CD4-positive, alpha-beta T cell treated with Interleukin-17A for 4 hours (primary cell): ENCODE data around the gene CIZ1.

ENCODE experiments used
- DNase-seq: peaks from one replicate; pipeline ENCODE4 v3.0.0-alpha.2; 2020; ENCODE audit warnings: mixed read lengths

Gene CIZ1

DNA sequence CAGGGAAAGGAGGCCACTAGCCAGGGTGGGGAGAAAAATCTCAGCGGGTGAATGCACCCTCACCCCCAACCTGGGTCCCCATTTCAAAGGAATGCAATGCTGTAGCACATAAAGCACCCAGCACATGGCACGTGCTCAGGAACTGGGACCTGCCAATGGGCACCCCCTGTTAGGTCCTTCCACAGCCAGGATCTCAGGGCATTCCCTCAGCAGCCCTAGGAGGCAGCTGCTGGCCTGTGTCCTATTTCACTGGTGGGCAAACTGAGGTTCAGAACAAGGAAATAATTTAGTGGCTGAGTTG lies 20.6 kb upstream of the CIZ1 start:
- DNase-seq: no peak

DNA sequence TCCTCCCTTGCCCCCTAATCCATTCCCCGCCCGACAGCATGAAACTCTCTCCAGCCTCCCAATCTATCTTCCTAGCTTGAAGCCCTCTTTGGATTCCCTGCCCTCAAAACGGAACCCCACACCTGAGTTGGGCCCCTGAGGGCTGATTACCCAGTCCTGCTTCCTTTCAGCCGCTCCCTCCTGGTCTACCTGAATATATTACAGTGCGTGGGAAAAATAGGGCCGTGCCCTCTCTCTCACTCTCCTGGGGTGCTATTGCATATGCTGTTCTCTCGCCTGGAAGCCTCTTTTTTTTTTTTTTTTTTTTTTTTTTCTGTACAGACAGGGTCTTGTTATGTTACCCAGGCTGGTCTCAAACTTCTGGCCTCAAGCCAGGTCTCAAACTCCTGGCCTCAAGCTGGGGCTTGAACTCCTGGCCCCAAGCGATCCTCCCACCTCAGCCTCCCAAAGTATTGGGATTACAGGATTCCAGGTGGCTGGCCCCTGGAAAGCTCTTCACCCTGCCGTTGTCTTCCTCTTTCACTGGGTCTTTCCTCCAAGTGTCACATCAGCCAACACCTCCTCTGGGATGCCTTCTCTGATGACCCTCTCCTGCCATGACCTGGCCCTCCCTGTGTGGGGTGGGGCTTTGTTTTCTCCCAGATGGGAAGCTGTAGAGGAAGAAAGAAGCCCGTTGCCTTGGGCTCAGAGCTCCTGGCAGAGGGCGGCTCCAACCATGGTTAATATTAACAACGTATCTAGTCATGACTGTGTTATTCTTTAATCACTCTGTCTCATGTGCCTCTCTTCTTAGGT lies 20.0 kb upstream of the CIZ1 start:
- no peak for DNase-seq

DNA sequence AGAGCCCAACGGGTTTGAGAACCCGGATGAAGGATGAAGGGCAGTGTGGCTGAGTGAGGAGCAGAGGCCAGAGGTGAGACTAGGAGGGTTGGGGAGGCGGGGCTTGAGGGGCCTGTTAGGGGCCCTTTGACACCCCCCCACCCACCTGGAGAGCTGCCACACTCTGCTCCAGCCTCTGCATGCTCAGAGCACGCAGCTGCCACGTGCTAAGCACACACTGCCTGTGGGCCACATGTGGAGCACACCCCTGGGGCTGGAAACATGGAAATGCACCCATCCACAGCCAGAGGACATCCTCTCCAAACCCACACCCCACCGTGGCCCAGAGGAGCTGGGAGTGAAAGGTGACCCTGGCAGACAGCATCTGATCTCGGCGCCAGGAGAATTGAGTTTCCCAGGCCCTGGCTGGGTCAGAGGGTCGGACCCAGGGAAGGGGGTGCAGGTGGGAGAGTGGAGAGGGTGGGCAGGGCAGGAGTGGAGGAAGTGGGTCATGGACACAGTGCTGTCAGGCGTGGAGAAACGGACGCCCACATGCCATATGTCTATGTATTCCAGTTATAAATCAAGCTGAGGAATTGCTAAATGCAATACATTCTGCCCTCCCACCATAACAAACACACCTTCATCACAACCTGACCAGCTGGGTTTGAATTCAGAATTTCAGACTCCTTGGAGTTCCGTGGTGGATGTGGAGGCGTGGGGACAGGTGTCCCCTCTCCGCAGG lies 17.7 kb upstream of the CIZ1 start:
- DNase-seq: no peak

DNA sequence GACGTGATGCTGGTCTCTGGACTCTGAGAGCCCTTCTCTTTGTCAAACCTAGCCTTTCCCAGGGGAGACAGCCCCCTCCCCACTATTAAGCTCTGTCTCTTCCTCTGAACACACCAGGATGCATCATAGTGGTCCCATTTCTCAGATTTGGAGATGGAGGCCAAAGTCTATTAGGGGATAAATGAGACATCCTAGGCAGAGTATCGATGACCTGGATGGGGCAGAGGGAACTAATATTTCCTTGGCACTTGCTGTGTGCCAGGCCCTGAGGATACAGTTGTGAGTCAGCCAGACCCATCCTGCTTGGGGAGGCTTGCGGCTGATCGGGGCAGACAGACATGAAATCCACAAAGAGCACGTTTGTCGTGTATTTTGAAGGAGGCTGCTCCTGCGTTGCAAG lies 17.0 kb upstream of the CIZ1 start:
- no peak for DNase-seq

- DNase-seq: no peak
Observed at GRCh38 chr9:128206916-128207910, 15.8 kb upstream of the CIZ1 start.

DNA sequence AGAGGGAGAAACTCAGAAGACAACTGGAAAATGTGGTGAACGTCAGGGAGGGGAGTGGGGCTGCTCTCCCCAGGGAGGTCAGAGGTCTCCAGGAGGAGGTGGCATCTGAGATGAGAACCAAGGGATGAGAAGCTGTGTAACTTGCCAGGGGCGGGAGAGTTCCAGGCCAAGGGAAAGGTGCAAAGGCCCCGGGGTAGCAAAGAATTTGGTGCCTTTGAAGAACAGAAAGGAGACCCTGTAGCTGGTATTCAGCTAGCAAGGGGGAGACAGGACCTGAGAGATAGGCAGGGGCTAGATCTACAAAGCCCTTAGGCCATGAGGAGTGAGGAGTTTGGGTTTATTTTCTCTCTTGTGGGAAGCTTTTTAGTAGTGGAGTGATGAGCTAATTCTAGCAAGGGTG lies 15.1 kb upstream of the CIZ1 start:
- DNase-seq: no peak

DNA sequence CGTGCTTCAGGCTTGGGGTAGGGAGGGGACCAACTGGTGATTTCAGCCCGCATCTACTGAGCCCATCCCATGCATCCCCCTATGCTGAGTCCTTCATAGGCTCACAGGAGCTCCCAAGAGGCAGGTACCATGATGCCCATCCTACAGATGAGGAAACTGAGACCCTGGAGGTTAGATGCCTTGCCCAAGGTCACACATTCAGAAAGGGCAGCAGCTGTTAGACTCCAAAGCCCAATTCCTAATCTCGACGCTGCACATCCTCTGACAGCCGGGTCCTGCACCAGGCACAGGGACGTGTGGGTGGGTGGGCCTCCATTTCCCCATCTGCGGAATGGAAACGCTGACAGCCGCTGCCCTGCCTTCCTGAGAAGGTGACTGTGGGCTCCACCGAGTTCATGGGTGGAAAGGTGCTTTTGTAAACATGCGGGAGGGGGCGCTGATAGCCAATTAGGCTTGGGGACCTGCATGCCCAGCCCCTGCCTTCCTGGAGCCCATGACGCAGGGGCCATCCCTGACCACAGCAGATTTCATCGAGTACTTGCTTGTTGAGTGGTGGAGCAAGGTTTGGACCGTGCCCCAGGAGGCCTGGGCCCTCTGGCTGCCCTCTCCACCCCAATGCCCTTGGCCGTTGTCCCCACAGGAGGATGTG lies 14.0 kb upstream of the CIZ1 start:
- DNase-seq: no peak

DNA sequence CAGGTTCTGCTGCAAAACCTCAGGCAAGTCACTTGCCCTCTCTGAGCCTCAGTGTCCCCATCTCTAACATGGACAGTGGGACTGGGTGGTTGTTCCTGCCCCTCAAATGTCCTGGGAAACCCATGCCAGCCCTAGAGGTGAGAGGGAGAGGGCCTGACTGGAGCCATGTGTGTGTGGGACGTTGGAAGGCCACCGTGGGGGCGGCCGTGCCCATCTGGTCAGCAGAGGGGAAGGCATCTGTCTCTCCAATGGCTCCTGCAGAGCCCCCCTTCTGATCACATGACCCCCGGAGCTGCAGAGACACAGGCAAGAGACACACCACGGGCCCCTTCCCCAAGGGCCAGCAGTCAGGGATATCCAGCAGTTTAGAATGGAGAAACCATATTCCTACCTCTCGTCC lies 13.5 kb upstream of the CIZ1 start:
- no peak for DNase-seq

DNA sequence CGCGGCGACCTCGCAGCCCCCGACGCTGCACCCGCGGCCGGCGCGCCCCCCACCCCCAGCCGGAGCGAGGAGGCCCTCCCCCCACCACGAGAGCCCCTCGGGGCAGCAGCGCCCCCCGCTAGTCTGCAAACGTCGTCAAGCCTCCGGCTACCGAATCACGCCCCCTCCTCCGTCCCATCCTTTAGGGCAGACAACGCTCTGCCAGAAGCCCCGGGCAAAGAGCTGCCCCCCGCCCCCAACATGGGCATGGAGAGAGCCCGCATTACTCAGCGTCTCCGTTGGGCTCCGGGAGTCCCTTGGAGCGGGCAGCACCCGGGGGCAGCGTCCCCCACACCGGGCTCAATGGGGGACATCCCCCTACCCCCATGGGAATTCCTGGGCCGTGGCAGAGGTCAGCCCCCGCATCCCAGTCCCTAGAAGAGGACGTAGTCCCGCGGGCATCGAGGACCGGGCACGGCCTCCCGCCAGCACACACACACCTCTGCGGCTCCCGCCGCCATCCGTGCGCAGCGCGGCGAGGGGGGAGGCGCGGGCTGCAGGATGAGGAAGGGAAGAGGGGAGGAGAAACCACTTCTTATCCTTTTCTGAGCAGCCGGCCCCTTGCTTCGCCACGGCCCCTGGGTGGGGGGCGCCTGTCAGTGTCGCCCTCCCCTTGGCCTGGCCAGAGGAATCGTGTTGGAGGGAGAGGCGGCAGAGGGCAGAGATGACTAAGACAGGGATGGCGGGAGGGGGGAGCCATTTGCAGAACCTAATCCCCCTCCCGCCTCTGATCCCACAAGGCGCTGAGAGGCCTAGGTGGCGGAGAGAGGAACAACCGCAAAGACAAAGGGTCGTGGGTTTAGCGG lies 12.6 kb upstream of the CIZ1 start:
- peak; percentile 36 for DNase-seq

DNA sequence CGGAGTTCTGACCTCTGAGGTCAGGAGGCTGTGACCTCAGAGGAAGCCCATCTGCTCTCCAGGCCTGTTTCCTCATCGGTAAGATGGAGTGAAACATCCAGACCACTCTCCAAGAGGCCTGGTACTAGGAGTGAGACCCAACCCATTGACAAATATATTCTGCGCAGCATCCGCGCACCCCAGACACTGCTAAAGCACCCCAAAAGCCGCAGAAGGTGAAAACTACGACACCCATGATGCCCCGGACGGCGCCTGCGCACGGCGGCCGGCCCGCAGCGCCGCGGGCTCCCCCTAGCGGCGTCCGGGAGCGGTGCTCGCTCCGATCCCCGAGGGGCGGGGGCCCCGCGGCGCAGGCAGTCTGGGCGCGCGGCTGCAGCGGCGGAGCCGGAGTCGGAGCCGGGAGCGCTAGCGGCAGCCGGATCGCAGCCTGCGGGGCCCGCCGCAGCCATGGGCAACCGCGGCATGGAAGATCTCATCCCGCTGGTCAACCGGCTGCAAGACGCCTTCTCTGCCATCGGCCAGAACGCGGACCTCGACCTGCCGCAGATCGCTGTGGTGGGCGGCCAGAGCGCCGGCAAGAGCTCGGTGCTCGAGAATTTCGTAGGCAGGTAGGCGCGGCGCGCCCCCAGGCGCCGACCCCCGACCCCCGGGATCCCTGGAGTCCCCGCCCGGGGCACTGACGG lies 11.8 kb upstream of the CIZ1 start, which contains the start of gene DNM1:
Gene DNM1 (plus strand): TSS at position 356 of the 683 bp plus-strand sequence. CDS start 92 bp downstream, at position 448.
- DNase-seq: peak; percentile 79

DNA sequence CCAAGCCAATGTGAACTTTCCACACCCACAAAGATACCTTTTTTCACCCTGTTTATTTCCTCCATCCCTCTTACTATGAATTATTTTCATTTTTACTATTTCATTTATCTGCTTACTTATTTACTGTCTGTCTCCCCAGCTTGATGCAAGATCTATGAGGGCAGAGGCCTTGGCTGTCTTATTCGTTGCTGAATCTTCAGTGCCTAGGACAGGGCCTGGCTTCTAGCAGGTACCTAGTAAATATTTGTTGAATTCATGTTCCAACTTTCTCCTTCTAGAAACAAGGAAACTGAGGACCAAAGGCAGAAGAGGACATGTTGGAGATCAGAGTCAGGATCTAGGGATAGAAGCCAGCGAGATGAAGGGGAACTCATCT lies 11.3 kb upstream of the CIZ1 start:
- no peak for DNase-seq

GRCh38 chr9:128201441-128202369 lies 10.3 kb upstream of the CIZ1 start:
- no peak for DNase-seq

DNA sequence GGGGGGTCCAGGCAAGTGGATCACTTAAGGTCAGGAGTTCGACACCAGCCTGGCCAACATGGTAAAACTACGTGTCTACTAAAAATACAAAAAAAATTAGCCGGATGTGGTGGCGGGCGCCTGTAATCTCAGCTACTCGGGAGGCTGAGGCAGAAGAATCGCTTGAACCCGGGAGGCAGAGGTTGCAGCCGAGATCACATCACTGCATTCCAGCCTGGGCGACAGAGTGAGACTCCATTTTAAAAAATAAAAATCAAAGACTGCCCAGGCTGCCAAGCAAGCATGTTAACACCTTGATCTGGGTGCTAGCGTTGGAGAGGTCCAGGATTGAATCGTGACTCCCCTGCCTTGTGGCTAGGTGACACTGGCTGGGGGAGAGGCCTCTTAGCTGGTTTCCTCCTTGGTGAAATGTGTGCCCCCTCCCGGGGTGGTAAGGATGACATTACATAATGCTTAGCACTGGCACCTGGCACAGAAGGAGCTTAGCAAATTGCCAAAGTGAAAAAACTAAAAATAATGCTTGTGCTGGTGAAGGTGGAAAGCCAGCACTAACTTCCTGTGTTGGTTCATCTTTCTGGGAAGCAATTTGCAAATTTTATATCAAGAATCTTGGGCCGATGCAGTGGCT lies 2.2 kb upstream of the CIZ1 start:
- no peak for DNase-seq

DNA sequence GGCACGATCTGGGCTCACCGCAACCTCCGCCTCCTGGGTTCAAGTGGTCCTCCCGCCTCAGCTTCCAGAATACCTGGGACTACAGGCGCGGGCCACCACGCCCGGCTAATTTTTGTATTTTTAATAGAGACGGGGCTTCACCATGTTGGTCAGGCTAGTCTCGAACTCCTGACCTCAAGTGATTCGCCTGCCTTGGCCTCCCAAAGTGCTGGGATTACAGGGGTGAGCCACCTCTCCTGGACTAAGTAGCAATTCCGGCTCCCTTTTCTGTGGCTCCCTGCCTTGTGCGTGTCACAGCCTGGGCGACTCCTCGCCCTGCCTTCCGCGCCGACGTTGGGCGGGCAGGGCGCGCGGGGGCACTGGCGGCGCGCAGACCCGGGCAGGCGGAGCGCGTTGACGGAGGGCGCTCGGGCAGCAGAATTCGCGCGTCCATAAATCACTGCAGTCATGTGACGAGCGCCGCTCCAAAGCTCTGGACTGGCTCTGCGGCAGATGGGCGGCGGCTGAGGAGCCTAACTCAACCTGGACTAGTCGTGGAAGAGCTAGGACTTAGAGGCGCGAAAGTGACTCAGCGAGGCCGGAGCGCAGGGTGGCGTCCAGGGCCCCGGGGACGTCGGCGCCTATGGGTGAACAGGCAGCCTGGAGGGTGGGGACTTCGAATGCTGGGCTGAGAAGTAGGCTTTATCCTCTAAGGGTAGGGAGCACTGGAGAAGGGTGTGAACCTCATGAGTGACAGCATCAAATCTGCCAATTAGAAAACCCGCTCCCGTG lies 1.4 kb upstream of the CIZ1 start:
- DNase-seq: peak; percentile 70

GRCh38 chr9:128190516-128191405 lies 611 bp downstream of the CIZ1 start:
- peak; percentile 18 for DNase-seq

GRCh38 chr9:128190013-128190412 lies 1.4 kb downstream of the CIZ1 start:
- DNase-seq: no peak

DNA sequence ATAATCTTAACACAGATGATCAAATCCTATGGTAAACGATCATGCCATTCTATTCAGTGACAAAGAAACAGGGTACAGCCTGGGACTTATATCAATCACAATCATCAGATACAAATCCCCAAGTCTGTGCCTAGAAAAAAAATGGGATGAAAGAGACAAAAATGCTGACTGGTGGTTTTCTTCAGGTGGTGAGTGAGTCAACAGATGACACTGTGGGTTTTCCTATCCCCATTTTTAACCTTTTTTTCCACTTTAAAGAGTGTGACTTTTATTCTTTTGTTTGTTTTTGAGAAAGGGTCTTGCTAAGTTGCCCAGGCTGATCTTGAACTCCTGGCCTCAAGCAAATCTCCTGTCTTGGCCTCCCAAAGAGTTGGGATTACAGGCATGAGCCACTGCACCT lies 3.2 kb downstream of the CIZ1 start:
- no peak for DNase-seq

DNA sequence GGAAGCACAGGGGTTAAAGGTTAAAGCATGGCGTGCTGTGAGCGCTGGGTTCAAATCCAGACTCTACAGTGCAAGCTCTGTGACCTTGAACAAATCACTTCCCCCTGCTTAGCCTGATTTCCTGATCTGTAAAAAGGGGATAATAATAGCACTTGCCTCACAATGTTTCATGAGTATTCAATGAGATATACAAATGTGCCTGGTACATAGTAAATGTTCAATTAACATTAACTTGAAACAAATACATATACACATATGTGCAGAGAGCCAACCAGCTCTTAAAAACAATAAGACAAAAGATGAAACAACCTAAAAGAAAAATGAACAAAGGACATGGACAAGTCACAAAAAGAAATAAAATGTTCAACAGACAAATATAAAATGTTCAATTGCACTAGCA lies 4.0 kb downstream of the CIZ1 start:
- no peak for DNase-seq
